CD14-positive monocyte (primary cell): ENCODE results near the gene KLC3. TPM values are rescaled to one million over a fixed set of nuclear protein-coding genes. Genes with fewer than 3 reads are reported as not detected.

Experiments
- DNase-seq, 3 donors: peaks; one replicate each; pipeline ENCODE4 v3.0.0-alpha.2; 2011 to 2022
- H2AFZ ChIP-seq: 2 replicates; pipeline ENCODE4 v1.6.0; 2012; ENCODE audit warnings: mild to moderate bottlenecking, low read depth, low read length, inconsistent platforms; ENCODE audit not compliant: insufficient read depth, poor library complexity, severe bottlenecking
- H3K27ac ChIP-seq, 2 donors: 1 replicate in 1 of 2; 2 replicates in 1 of 2; pipeline ENCODE4 v1.5.1; 2012 to 2013; ENCODE audit warnings: low read length in 2 of 2, control low read depth in 1 of 2, inconsistent platforms in 1 of 2, low read depth in 1 of 2, mild to moderate bottlenecking in 1 of 2
- H3K27me3 ChIP-seq, 2 donors: one replicate each; pipeline versions ENCODE4 v1.6.0 to v1.6.1; 2011 to 2013; ENCODE audit warnings: low read length in 2 of 2; ENCODE audit not compliant: control insufficient read depth in 2 of 2, insufficient read depth in 2 of 2
- H3K36me3 ChIP-seq, 2 donors: replicated peaks in 1 of 2; 1 replicate in 1 of 2; 2 replicates in 1 of 2; pipeline versions ENCODE4 v1.5.1 to v1.6.1; 2012 to 2013; ENCODE audit warnings: low read length in 2 of 2, control low read depth in 1 of 2, inconsistent platforms in 1 of 2, mild to moderate bottlenecking in 1 of 2; ENCODE audit not compliant: insufficient read depth in 2 of 2, control insufficient read depth in 1 of 2
- H3K4me1 ChIP-seq, 2 donors: 1 replicate in 1 of 2; 2 replicates in 1 of 2; pipeline versions ENCODE4 v1.5.1 to v1.6.1; 2012 to 2013; ENCODE audit warnings: low read length in 2 of 2, control low read depth in 1 of 2, inconsistent platforms in 1 of 2, mild to moderate bottlenecking in 1 of 2, moderate library complexity in 1 of 2; ENCODE audit not compliant: insufficient read depth in 2 of 2, control insufficient read depth in 1 of 2
- H3K4me2 ChIP-seq: replicated peaks from 2 replicates; pipeline ENCODE3; 2012; ENCODE audit warnings: low read length, moderate library complexity, mild to moderate bottlenecking; ENCODE audit not compliant: poor library complexity, severe bottlenecking; ENCODE audit errors: extremely low read depth
- H3K4me3 ChIP-seq, 3 experiments: fragments of 200-600 bp in 1 of 3; sonication (generic) in 1 of 3; replicated peaks in 1 of 3; 1 replicate in 2 of 3; 2 replicates in 1 of 3; pipeline ENCODE4 v1.5.1; 2011 to 2013; ENCODE audit warnings: low read length in 3 of 3, mild to moderate bottlenecking in 3 of 3, control low read depth in 2 of 3, low read depth in 2 of 3, inconsistent platforms in 1 of 3, moderate library complexity in 1 of 3
- H3K79me2 ChIP-seq: 2 replicates; pipeline ENCODE4 v1.6.0; 2012; ENCODE audit warnings: mild to moderate bottlenecking, control low read depth, inconsistent platforms, low read length, moderate library complexity; ENCODE audit not compliant: insufficient read depth
- H3K9ac ChIP-seq: 2 replicates; pipeline ENCODE4 v1.6.0; 2017; ENCODE audit warnings: low read length, mild to moderate bottlenecking; ENCODE audit not compliant: insufficient read depth, poor library complexity, severe bottlenecking
- H3K9me3 ChIP-seq, 2 donors: replicated peaks in 1 of 2; 1 replicate in 1 of 2; 2 replicates in 1 of 2; pipeline versions ENCODE4 v1.5.1 to v1.6.1; 2012 to 2013; ENCODE audit warnings: low read length in 2 of 2, control low read depth in 1 of 2; ENCODE audit not compliant: control insufficient read depth in 1 of 2, insufficient read depth in 1 of 2
- H4K20me1 ChIP-seq: 2 replicates; pipeline ENCODE4 v1.6.0; 2012; ENCODE audit warnings: mild to moderate bottlenecking, low read length, control low read depth, moderate library complexity; ENCODE audit not compliant: insufficient read depth
- H3K27ac Mint-ChIP-seq, 7 donors: one replicate each; pipeline ENCODE4 v1.8.0; 2020; ENCODE audit warnings: mild to moderate bottlenecking in 7 of 7, mixed read lengths in 7 of 7, moderate library complexity in 6 of 7, inconsistent platforms in 2 of 7
- H3K27me3 Mint-ChIP-seq, 3 donors: one replicate each; pipeline ENCODE4 v1.8.0; 2021 to 2022; ENCODE audit warnings: low read depth in 3 of 3, mild to moderate bottlenecking in 3 of 3, mixed read lengths in 3 of 3, moderate library complexity in 3 of 3, inconsistent platforms in 1 of 3
- H3K36me3 Mint-ChIP-seq, 2 donors: one replicate each; pipeline ENCODE4 v1.8.0; 2020; ENCODE audit warnings: mixed read lengths in 2 of 2, inconsistent platforms in 1 of 2, mild to moderate bottlenecking in 1 of 2
- H3K4me1 Mint-ChIP-seq: one replicate; pipeline ENCODE4 v1.8.0; 2020; ENCODE audit warnings: mild to moderate bottlenecking, mixed read lengths
- H3K4me3 Mint-ChIP-seq, 2 donors: one replicate each; pipeline ENCODE4 v1.8.0; 2020; ENCODE audit warnings: mild to moderate bottlenecking in 2 of 2, mixed read lengths in 2 of 2, moderate library complexity in 1 of 2
- H3K9me3 Mint-ChIP-seq, 7 donors: one replicate each; pipeline ENCODE4 v1.8.0; 2020 to 2022; ENCODE audit warnings: mixed read lengths in 7 of 7, mild to moderate bottlenecking in 6 of 7, moderate library complexity in 6 of 7, inconsistent platforms in 2 of 7
- WGBS: methylation state at CpG from one replicate; pipeline ENCODE4 v1.1.5; 2013; ENCODE audit warnings: missing lambda C conversion rate; ENCODE audit not compliant: insufficient coverage; 5-methylcytosine and 5-hydroxymethylcytosine counted together
- intact Hi-C, 2 donors: fragments of 100-400 bp; cut with micrococcal nuclease; formaldehyde crosslinking; loops; one replicate each; pipeline versions ENCODE4 v1.15.0 to v1.15.1; 2023
- polyA plus RNA-seq, 3 donors: library from polyadenylated mRNA; depleted of rRNA in 1 of 3; unstranded in 2 of 3; stranded (reverse) in 1 of 3; fragments of 300-500 nt in 2 of 3; fragments of >200 nt in 1 of 3; fragmentation: Illumina TruSeq in 2 of 3; gene quantifications; 1 replicate in 2 of 3; 2 replicates in 1 of 3; pipeline ENCODE4 v1.2.3, GENCODE V29; 2012 to 2021
- TF ChIP-seq, protein P1 (sequence below): fragments of 200-600 bp; IDR thresholded peaks from one replicate; pipeline ENCODE4 v1.8.0; 2022; ENCODE audit warnings: antibody characterized with exemption, mild to moderate bottlenecking

Gene KLC3
- polyA plus RNA-seq, 3 donors = not detected

DNA sequence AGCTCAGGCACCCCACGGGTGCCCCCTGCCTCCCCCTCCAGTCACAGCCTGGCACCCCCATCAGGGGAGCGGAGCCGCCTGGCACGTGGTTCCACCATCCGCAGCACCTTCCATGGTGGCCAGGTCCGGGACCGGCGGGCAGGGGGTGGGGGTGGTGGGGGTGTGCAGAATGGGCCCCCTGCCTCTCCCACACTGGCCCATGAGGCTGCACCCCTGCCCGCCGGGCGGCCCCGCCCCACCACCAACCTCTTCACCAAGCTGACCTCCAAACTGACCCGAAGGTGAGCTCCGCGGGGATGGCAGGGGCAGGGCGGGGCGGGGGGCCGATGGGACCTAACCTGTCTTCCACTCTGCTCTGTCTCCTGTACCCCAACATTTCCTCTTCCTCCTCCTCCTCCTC is 42.9 kb upstream of the KLC3 start:
- Mint-ChIP-seq H3K4me3 (no peak overlapping the region), H3K27me3 (no peaks in the 10 kb centered on the region), H3K27ac (no peak overlapping the region), H3K4me1 (peaks cover 7% of the 10 kb centered on the region), H3K9me3 (peaks cover 0 to 8% (median 0%) of the 10 kb centered on the region in 7 donors), H3K36me3 (peaks cover 49 to 82% of the 10 kb centered on the region in 2 donors)
- no peak overlapping the region for H3K27ac ChIP-seq
- H4K20me1 ChIP-seq = no peaks in the 10 kb centered on the region
- H3K36me3 ChIP-seq = peaks cover 11 to 61% of the 10 kb centered on the region in 2 donors
- H3K4me2 ChIP-seq = no peak overlapping the region
- intact Hi-C loops = no loop called here
- no peak overlapping the region for H3K4me3 ChIP-seq
- peaks cover 0 to 8% of the 10 kb centered on the region in 2 donors for H3K4me1 ChIP-seq
- no peak overlapping the region for H2AFZ ChIP-seq
- H3K79me2 ChIP-seq = no peaks in the 10 kb centered on the region
- WGBS = 100% methylated on average over 6 of the region's 18 CpGs
- H3K9ac ChIP-seq = no peak overlapping the region
- DNase-seq = no peak
- no peaks in the 10 kb centered on the region for H3K27me3 ChIP-seq
- TF ChIP-seq, protein P1, sequence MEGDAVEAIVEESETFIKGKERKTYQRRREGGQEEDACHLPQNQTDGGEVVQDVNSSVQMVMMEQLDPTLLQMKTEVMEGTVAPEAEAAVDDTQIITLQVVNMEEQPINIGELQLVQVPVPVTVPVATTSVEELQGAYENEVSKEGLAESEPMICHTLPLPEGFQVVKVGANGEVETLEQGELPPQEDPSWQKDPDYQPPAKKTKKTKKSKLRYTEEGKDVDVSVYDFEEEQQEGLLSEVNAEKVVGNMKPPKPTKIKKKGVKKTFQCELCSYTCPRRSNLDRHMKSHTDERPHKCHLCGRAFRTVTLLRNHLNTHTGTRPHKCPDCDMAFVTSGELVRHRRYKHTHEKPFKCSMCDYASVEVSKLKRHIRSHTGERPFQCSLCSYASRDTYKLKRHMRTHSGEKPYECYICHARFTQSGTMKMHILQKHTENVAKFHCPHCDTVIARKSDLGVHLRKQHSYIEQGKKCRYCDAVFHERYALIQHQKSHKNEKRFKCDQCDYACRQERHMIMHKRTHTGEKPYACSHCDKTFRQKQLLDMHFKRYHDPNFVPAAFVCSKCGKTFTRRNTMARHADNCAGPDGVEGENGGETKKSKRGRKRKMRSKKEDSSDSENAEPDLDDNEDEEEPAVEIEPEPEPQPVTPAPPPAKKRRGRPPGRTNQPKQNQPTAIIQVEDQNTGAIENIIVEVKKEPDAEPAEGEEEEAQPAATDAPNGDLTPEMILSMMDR = no peak
- H3K9me3 ChIP-seq = peaks cover 0 to 5% of the 10 kb centered on the region in 2 donors

DNA sequence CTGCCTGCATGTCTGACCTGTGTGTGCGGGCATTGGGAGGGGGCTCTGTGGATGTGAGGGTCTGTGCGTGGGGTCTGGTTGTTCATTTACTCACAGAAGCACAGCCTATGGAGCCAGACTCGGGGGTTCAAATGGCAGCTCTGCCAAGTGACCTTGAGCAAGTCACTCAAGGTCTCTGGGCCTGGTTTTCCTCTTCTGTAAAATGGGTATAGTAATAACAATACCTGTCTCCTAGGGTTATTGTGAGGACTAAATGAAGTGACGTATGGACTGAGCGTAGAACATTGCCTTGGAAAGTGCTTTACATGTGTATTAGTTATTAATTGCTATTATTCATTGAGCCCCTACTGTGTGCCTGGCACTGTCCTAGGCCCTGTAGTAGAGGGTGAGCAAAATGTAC is 42.3 kb upstream of the KLC3 start:
- Histone ChIP-seq H3K9ac (no peak overlapping the region), H3K4me1 (peaks cover 0 to 8% of the 10 kb centered on the region in 2 donors), H3K9me3 (peaks cover 0 to 5% of the 10 kb centered on the region in 2 donors), H4K20me1 (no peaks in the 10 kb centered on the region), H3K36me3 (peaks cover 11 to 60% of the 10 kb centered on the region in 2 donors), H3K4me3 (no peak overlapping the region), H3K79me2 (no peaks in the 10 kb centered on the region), H3K27ac (no peak overlapping the region), H3K27me3 (no peaks in the 10 kb centered on the region), H3K4me2 (no peak overlapping the region), H2AFZ (no peak overlapping the region)
- intact Hi-C loops = no loop called here
- peaks cover 7% of the 10 kb centered on the region for H3K4me1 Mint-ChIP-seq
- no peak for DNase-seq
- no peaks in the 10 kb centered on the region for H3K27me3 Mint-ChIP-seq
- peak overlapping the region in 1 of 7 donors; percentile 15 for H3K27ac Mint-ChIP-seq
- peaks cover 51 to 83% of the 10 kb centered on the region in 2 donors for H3K36me3 Mint-ChIP-seq
- TF ChIP-seq, protein P1 = no peak
- WGBS = 100% methylated on average over 1 of the region's 5 CpGs
- H3K4me3 Mint-ChIP-seq = no peak overlapping the region
- peaks cover 0 to 7% (median 0%) of the 10 kb centered on the region in 7 donors for H3K9me3 Mint-ChIP-seq
